ENCODE data around the gene ASIC3. TPM values are rescaled to one million over a fixed set of nuclear protein-coding genes. Genes with fewer than 3 reads are reported as not detected.
A peak's percentile ranks its signal among the peaks of the same experiment; 100 is the strongest.

ASIC3 gene
- total RNA-seq, 1 experiment from 2014 or later, result not detected

GRCh38 chr7:151046603-151047573, 1.4 kb upstream of the ASIC3 start:
- H3K9me3 ChIP-seq (replicated peaks), result no peaks in the 10 kb centered on the region

GRCh38 chr7:151048911-151049463, 656 bp downstream of the ASIC3 start:
- peaks cover 10% of the 10 kb centered on the region for H3K27me3 ChIP-seq (replicated peaks)
- H3K4me3 ChIP-seq, result no peak overlapping the region
- H3K4me1 ChIP-seq (replicated peaks), result peaks cover 8% of the 10 kb centered on the region
- peaks cover 2% of the 10 kb centered on the region for H3K36me3 ChIP-seq
- no peak for DNase-seq (ENCODE audit: low read depth in 1 of 2, low spot score in 2 of 2)
- H3K9me3 ChIP-seq (replicated peaks), result no peaks in the 10 kb centered on the region
- H3K27ac ChIP-seq, result no peak overlapping the region

More at GRCh38 chr7:151046603-151047573, 1.4 kb upstream of the ASIC3 start:
- Histone ChIP-seq H3K36me3 (peaks cover 4% of the 10 kb centered on the region), H3K4me3 (no peak overlapping the region), H3K27ac (no peak overlapping the region), H3K27me3 (replicated peaks) (peaks cover 10% of the 10 kb centered on the region), H3K4me1 (replicated peaks) (peaks cover 8% of the 10 kb centered on the region)
- DNase-seq (ENCODE audit: low read depth in 1 of 2, low spot score in 2 of 2), result no peak

- peaks cover 10% of the 10 kb centered on the region for H3K27me3 ChIP-seq (replicated peaks)
- DNase-seq (ENCODE audit: low read depth in 1 of 2, low spot score in 2 of 2), result peak in 1 of 2 experiments; percentile 26
Measured at GRCh38 chr7:151051108-151051507, 2.8 kb downstream of the ASIC3 start.

GRCh38 chr7:151053096-151053495, 4.8 kb downstream of the ASIC3 start:
- Histone ChIP-seq H3K27ac (no peak overlapping the region), H3K4me1 (replicated peaks) (peaks cover 15% of the 10 kb centered on the region), H3K36me3 (no peaks in the 10 kb centered on the region), H3K9me3 (replicated peaks) (no peaks in the 10 kb centered on the region), H3K27me3 (replicated peaks) (peaks cover 10% of the 10 kb centered on the region), H3K4me3 (no peak overlapping the region)
- DNase-seq (ENCODE audit: low read depth in 1 of 2, low spot score in 2 of 2), result no peak

More at GRCh38 chr7:151051108-151051507, 2.8 kb downstream of the ASIC3 start:
- Histone ChIP-seq H3K27ac (no peak overlapping the region), H3K4me3 (no peak overlapping the region), H3K36me3 (no peaks in the 10 kb centered on the region; the same call in 1 of the 2 replicates), H3K9me3 (replicated peaks) (no peaks in the 10 kb centered on the region), H3K4me1 (replicated peaks) (peaks cover 8% of the 10 kb centered on the region)

- Histone ChIP-seq H3K4me3 (no peak overlapping the region), H3K27me3 (replicated peaks) (peaks cover 10% of the 10 kb centered on the region), H3K27ac (no peak overlapping the region), H3K4me1 (replicated peaks) (peaks cover 21% of the 10 kb centered on the region), H3K9me3 (replicated peaks) (no peaks in the 10 kb centered on the region), H3K36me3 (no peaks in the 10 kb centered on the region)
- no peak for DNase-seq (ENCODE audit: low read depth in 1 of 2, low spot score in 2 of 2)
Measured at GRCh38 chr7:151053751-151054150, 5.4 kb downstream of the ASIC3 start.

GRCh38 chr7:151056283-151056665, 7.9 kb downstream of the ASIC3 start:
- no peak for DNase-seq (ENCODE audit: low read depth in 1 of 2, low spot score in 2 of 2)
- Histone ChIP-seq H3K36me3 (no peaks in the 10 kb centered on the region; the same call in 1 of the 2 replicates), H3K4me1 (replicated peaks) (peaks cover 32% of the 10 kb centered on the region), H3K27ac (no peak overlapping the region), H3K27me3 (replicated peaks) (no peaks in the 10 kb centered on the region), H3K4me3 (no peak overlapping the region), H3K9me3 (replicated peaks) (no peaks in the 10 kb centered on the region)

- Histone ChIP-seq H3K4me3 (peak overlapping the region; percentile 47), H3K27ac (no peak overlapping the region), H3K4me1 (replicated peaks) (peaks cover 33% of the 10 kb centered on the region), H3K27me3 (replicated peaks) (no peaks in the 10 kb centered on the region), H3K9me3 (replicated peaks) (no peaks in the 10 kb centered on the region), H3K36me3 (peaks cover 2% of the 10 kb centered on the region)
- DNase-seq (ENCODE audit: low read depth in 1 of 2, low spot score in 2 of 2), result no peak
Measured at GRCh38 chr7:151056666-151057505, 8.6 kb downstream of the ASIC3 start.

- Histone ChIP-seq H3K27ac (peak within 1 kb of the TSS; percentile 78), H3K4me3 (peak within 1 kb of the TSS; percentile 47), H3K27me3 (replicated peaks) (no peaks in the 10 kb centered on the region), H3K36me3 (peaks cover 9% of the 10 kb centered on the region), H3K9me3 (replicated peaks) (no peaks in the 10 kb centered on the region), H3K4me1 (replicated peaks) (peaks cover 33% of the 10 kb centered on the region)
- no peak for DNase-seq (ENCODE audit: low read depth in 1 of 2, low spot score in 2 of 2)
Measured at GRCh38 chr7:151057506-151057988, 9.2 kb downstream of the ASIC3 start, which contains the start of gene CDK5. CDK5 (minus strand) TSS chr7:151057897; CDS start chr7:151057848, 49 bp downstream.

- peaks cover 33% of the 10 kb centered on the region for H3K4me1 ChIP-seq (replicated peaks)
Measured at GRCh38 chr7:151057989-151058780, 9.9 kb downstream of the ASIC3 start.

GRCh38 chr7:151058781-151059366, 10.5 kb downstream of the ASIC3 start:
- peaks cover 33% of the 10 kb centered on the region for H3K4me1 ChIP-seq (replicated peaks)
- peak overlapping the region; percentile 78 for H3K27ac ChIP-seq
- no peaks in the 10 kb centered on the region for H3K27me3 ChIP-seq (replicated peaks)
- H3K4me3 ChIP-seq, result peak overlapping the region; percentile 74
- H3K36me3 ChIP-seq, result peaks cover 17% of the 10 kb centered on the region
- peak in 1 of 2 experiments; percentile 43 for DNase-seq (ENCODE audit: low read depth in 1 of 2, low spot score in 2 of 2)
- H3K9me3 ChIP-seq (replicated peaks), result no peaks in the 10 kb centered on the region

More at GRCh38 chr7:151057989-151058780, 9.9 kb downstream of the ASIC3 start:
- Histone ChIP-seq H3K9me3 (replicated peaks) (no peaks in the 10 kb centered on the region), H3K27ac (peak overlapping the region; percentile 78), H3K27me3 (replicated peaks) (no peaks in the 10 kb centered on the region), H3K4me3 (peak overlapping the region; percentile 47), H3K36me3 (peaks cover 11% of the 10 kb centered on the region)
- peak; percentile 98 to 99 for DNase-seq (ENCODE audit: low read depth in 1 of 2, low spot score in 2 of 2)

- Histone ChIP-seq H3K9me3 (replicated peaks) (no peaks in the 10 kb centered on the region), H3K4me1 (replicated peaks) (peaks cover 33% of the 10 kb centered on the region), H3K4me3 (peak within 1 kb of the TSS; percentile 74), H3K27ac (peak within 1 kb of the TSS; percentile 78), H3K36me3 (peaks cover 21% of the 10 kb centered on the region), H3K27me3 (replicated peaks) (no peaks in the 10 kb centered on the region)
- DNase-seq (ENCODE audit: low read depth in 1 of 2, low spot score in 2 of 2), result peak; percentile 65 to 78
Measured at GRCh38 chr7:151059367-151060112, 11.2 kb downstream of the ASIC3 start, which contains the start of gene SLC4A2. SLC4A2 (plus strand) TSS chr7:151059589; CDS start chr7:151061988, 2,399 bp downstream.

- H3K4me3 ChIP-seq, result peak overlapping the region; percentile 74
- H3K27me3 ChIP-seq (replicated peaks), result no peaks in the 10 kb centered on the region
- peaks cover 25% of the 10 kb centered on the region for H3K36me3 ChIP-seq
- DNase-seq (ENCODE audit: low read depth in 1 of 2, low spot score in 2 of 2), result no peak
- no peaks in the 10 kb centered on the region for H3K9me3 ChIP-seq (replicated peaks)
- H3K4me1 ChIP-seq (replicated peaks), result peaks cover 33% of the 10 kb centered on the region
- H3K27ac ChIP-seq, result peak overlapping the region; percentile 78; the same call in 1 of the 2 replicates
Measured at GRCh38 chr7:151060113-151060415, 11.7 kb downstream of the ASIC3 start.

All from SJSA1 (cell line).